Neural progenitor cell (in vitro differentiated cells): ENCODE data around the gene AHRR. TPM values are rescaled to one million over a fixed set of nuclear protein-coding genes. Genes with fewer than 3 reads are reported as not detected.
A peak's percentile ranks its signal among the peaks of the same experiment; 100 is the strongest.
"Not testable (repeated sequence)": the region's sequence is repeated elsewhere in the genome, so short reads cannot be mapped to it uniquely, and the experiment has no call there.

Experiments used
- DNase-seq: peaks from one replicate; pipeline ENCODE4 v3.0.0-alpha.2; 2016; ENCODE audit warnings: low spot score
- H2AFZ ChIP-seq: fragments of 200-600 bp; sonication (generic); replicated peaks from 2 replicates; pipeline ENCODE4 v1.6.1; 2016; ENCODE audit warnings: antibody characterized with exemption
- H3F3A ChIP-seq: fragments of 200-600 bp; sonication (generic); 2 replicates; pipeline ENCODE4 v1.6.1; 2016; ENCODE audit warnings: antibody characterized with exemption, low read depth
- H3K27ac ChIP-seq: fragments of 200-600 bp; sonication (generic); 2 replicates; pipeline ENCODE4 v1.5.1; 2016; ENCODE audit warnings: mild to moderate bottlenecking
- H3K27me3 ChIP-seq: fragments of 200-600 bp; sonication (generic); 2 replicates; pipeline ENCODE4 v1.6.1; 2016; ENCODE audit warnings: mild to moderate bottlenecking, moderate library complexity
- H3K36me3 ChIP-seq: fragments of 200-600 bp; sonication (generic); 2 replicates; pipeline ENCODE4 v1.5.1; 2016
- H3K4me1 ChIP-seq: fragments of 200-600 bp; sonication (generic); 2 replicates; pipeline ENCODE4 v1.6.1; 2016; ENCODE audit warnings: mixed run types
- H3K4me2 ChIP-seq: fragments of 200-600 bp; sonication (generic); 2 replicates; pipeline ENCODE4 v1.6.1; 2016
- H3K4me3 ChIP-seq: fragments of 200-600 bp; sonication (generic); 2 replicates; pipeline ENCODE4 v1.5.1; 2016
- H3K79me2 ChIP-seq: fragments of 200-600 bp; sonication (generic); 2 replicates; pipeline ENCODE4 v1.6.1; 2016; ENCODE audit warnings: low read depth
- H3K9ac ChIP-seq: fragments of 200-600 bp; sonication (generic); 2 replicates; pipeline ENCODE4 v1.6.1; 2016
- H3K9me3 ChIP-seq: fragments of 200-600 bp; sonication (generic); 2 replicates; pipeline ENCODE4 v1.5.1; 2016; ENCODE audit warnings: low read depth
- H4K20me1 ChIP-seq: fragments of 200-600 bp; sonication (generic); 2 replicates; pipeline ENCODE4 v1.6.1; 2016; ENCODE audit warnings: low read depth
- H3K27ac Mint-ChIP-seq: 3 replicates; pipeline ENCODE4 v1.8.0; 2021; ENCODE audit warnings: mixed read lengths
- H3K27me3 Mint-ChIP-seq: 2 replicates; pipeline ENCODE4 v1.8.0; 2022; ENCODE audit warnings: low read depth, mild to moderate bottlenecking, inconsistent platforms, moderate library complexity, mixed read lengths; ENCODE audit not compliant: insufficient read depth
- H3K36me3 Mint-ChIP-seq: 3 replicates; pipeline ENCODE4 v1.8.0; 2021; ENCODE audit warnings: mixed read lengths
- H3K4me1 Mint-ChIP-seq: 3 replicates; pipeline ENCODE4 v1.8.0; 2021; ENCODE audit warnings: mixed read lengths
- H3K4me3 Mint-ChIP-seq: 3 replicates; pipeline ENCODE4 v1.8.0; 2021; ENCODE audit warnings: mild to moderate bottlenecking, moderate library complexity, mixed read lengths
- H3K9me3 Mint-ChIP-seq: 3 replicates; pipeline ENCODE4 v1.8.0; 2020; ENCODE audit warnings: mixed read lengths
- CTCF ChIP-seq: fragments of 200-600 bp; sonication (generic); IDR thresholded peaks from 2 replicates; pipeline ENCODE4 v1.5.1; 2017; ENCODE audit warnings: antibody characterized with exemption, mild to moderate bottlenecking
- EZH2 ChIP-seq: fragments of 200-600 bp; sonication (generic); IDR thresholded peaks from 2 replicates; pipeline ENCODE4 v1.6.1; 2017; ENCODE audit warnings: antibody characterized with exemption, mild to moderate bottlenecking, moderate library complexity
- EZH2phosphoT487 ChIP-seq: fragments of 200-600 bp; sonication (generic); IDR thresholded peaks from 2 replicates; pipeline ENCODE4 v1.6.1; 2017; ENCODE audit warnings: antibody characterized with exemption
- total RNA-seq: library from RNA; depleted of rRNA; stranded (reverse); fragments of >200 nt; gene quantifications from 2 replicates; pipeline ENCODE4 v1.2.3, GENCODE V29; 2015; ENCODE audit warnings: low replicate concordance

AHRR gene
- total RNA-seq, 1 donor from 2014 or later: 0.34 TPM

GRCh38 chr5:296207-296606, 25.3 kb upstream of the AHRR start:
- H3K36me3 Mint-ChIP-seq: peaks cover 23% of the 10 kb centered on the region
- not testable (repeated sequence) for H3K27ac ChIP-seq, H3K4me3 ChIP-seq, H3K4me3 Mint-ChIP-seq, H3K79me2 ChIP-seq, H3K27me3 ChIP-seq, H3K27me3 Mint-ChIP-seq, H3K4me2 ChIP-seq, H4K20me1 ChIP-seq, H3K36me3 ChIP-seq, H3F3A ChIP-seq, H3K9me3 Mint-ChIP-seq, H3K9ac ChIP-seq, H3K9me3 ChIP-seq, DNase-seq, H3K4me1 Mint-ChIP-seq, H2AFZ ChIP-seq
- peak overlapping the region; percentile 35 for H3K27ac Mint-ChIP-seq
- peaks cover 12% of the 10 kb centered on the region for H3K4me1 ChIP-seq

GRCh38 chr5:296954-297353, 24.6 kb upstream of the AHRR start:
- H3K9me3 ChIP-seq, H2AFZ ChIP-seq, H3K27me3 ChIP-seq, H3K27me3 Mint-ChIP-seq, DNase-seq, H3F3A ChIP-seq, H3K9me3 Mint-ChIP-seq, H3K9ac ChIP-seq, H3K36me3 ChIP-seq, H3K27ac Mint-ChIP-seq, H3K27ac ChIP-seq, H3K79me2 ChIP-seq, H3K4me2 ChIP-seq, H3K4me3 ChIP-seq, H4K20me1 ChIP-seq, H3K4me3 Mint-ChIP-seq: not testable (repeated sequence)
- peaks cover 12% of the 10 kb centered on the region for H3K4me1 ChIP-seq
- Mint-ChIP-seq H3K4me1 (peaks cover 11% of the 10 kb centered on the region), H3K36me3 (peaks cover 15% of the 10 kb centered on the region)

GRCh38 chr5:297448-297847, 24.1 kb upstream of the AHRR start:
- H3K4me2 ChIP-seq, H3K79me2 ChIP-seq, H3K4me3 Mint-ChIP-seq, H3F3A ChIP-seq, H3K36me3 ChIP-seq, H3K9ac ChIP-seq, H3K27me3 Mint-ChIP-seq, H3K27ac Mint-ChIP-seq, H3K4me3 ChIP-seq, H3K27ac ChIP-seq, H2AFZ ChIP-seq, DNase-seq, H4K20me1 ChIP-seq, H3K27me3 ChIP-seq, H3K9me3 Mint-ChIP-seq, H3K9me3 ChIP-seq: not testable (repeated sequence)
- Mint-ChIP-seq H3K4me1 (peaks cover 14% of the 10 kb centered on the region), H3K36me3 (peaks cover 11% of the 10 kb centered on the region)
- peaks cover 12% of the 10 kb centered on the region for H3K4me1 ChIP-seq

- H3K36me3 ChIP-seq, H3K9me3 ChIP-seq, H3K27ac ChIP-seq, H3K9me3 Mint-ChIP-seq, H3K9ac ChIP-seq, H3K79me2 ChIP-seq, H3K27me3 Mint-ChIP-seq, H3K36me3 Mint-ChIP-seq, H3K4me3 Mint-ChIP-seq, H2AFZ ChIP-seq, H3K27me3 ChIP-seq, H3K27ac Mint-ChIP-seq, H4K20me1 ChIP-seq, H3F3A ChIP-seq, H3K4me3 ChIP-seq, DNase-seq: not testable (repeated sequence)
- peaks cover 14% of the 10 kb centered on the region for H3K4me1 Mint-ChIP-seq
- Histone ChIP-seq H3K4me1 (peaks cover 12% of the 10 kb centered on the region), H3K4me2 (peak overlapping the region; percentile 31)
These were observed 23.4 kb upstream of the AHRR start for GRCh38 chr5:297991-298736.

GRCh38 chr5:298737-299125, 22.8 kb upstream of the AHRR start:
- Mint-ChIP-seq H3K27ac (no peak overlapping the region), H3K27me3 (no peaks in the 10 kb centered on the region), H3K4me1 (peaks cover 14% of the 10 kb centered on the region), H3K36me3 (peaks cover 6% of the 10 kb centered on the region), H3K4me3 (no peak overlapping the region), H3K9me3 (no peaks in the 10 kb centered on the region)
- Histone ChIP-seq H3K9me3 (no peaks in the 10 kb centered on the region), H3K36me3 (no peaks in the 10 kb centered on the region), H4K20me1 (peaks cover 8% of the 10 kb centered on the region), H3K4me1 (peaks cover 12% of the 10 kb centered on the region), H3K4me2 (no peak overlapping the region), H2AFZ (no peak overlapping the region), H3K9ac (no peak overlapping the region), H3K27me3 (no peaks in the 10 kb centered on the region), H3K27ac (no peak overlapping the region), H3K79me2 (no peaks in the 10 kb centered on the region), H3F3A (no peaks in the 10 kb centered on the region), H3K4me3 (no peak overlapping the region)
- TF ChIP-seq EZH2phosphoT487 (no peak), CTCF (no peak), EZH2 (no peak)
- DNase-seq: no peak

- H3K4me1 ChIP-seq: peaks cover 12% of the 10 kb centered on the region
- H3K9me3 ChIP-seq, H3K27ac Mint-ChIP-seq, H3K4me3 ChIP-seq, H3K36me3 Mint-ChIP-seq, DNase-seq, H3K36me3 ChIP-seq, H3K9ac ChIP-seq, H3K79me2 ChIP-seq, H3K27me3 Mint-ChIP-seq, H4K20me1 ChIP-seq, H3F3A ChIP-seq, H2AFZ ChIP-seq, H3K4me2 ChIP-seq, H3K9me3 Mint-ChIP-seq, H3K27ac ChIP-seq, H3K4me3 Mint-ChIP-seq, H3K27me3 ChIP-seq: not testable (repeated sequence)
- peaks cover 14% of the 10 kb centered on the region for H3K4me1 Mint-ChIP-seq
These were observed 21.6 kb upstream of the AHRR start for GRCh38 chr5:299921-300320.

- H3K4me3 ChIP-seq, H3K27me3 ChIP-seq, H3K79me2 ChIP-seq, H3K27me3 Mint-ChIP-seq, H3K4me2 ChIP-seq, H3K36me3 ChIP-seq, H4K20me1 ChIP-seq, H3F3A ChIP-seq, H2AFZ ChIP-seq, H3K9me3 ChIP-seq, H3K9me3 Mint-ChIP-seq, H3K9ac ChIP-seq, DNase-seq, H3K27ac ChIP-seq, H3K4me3 Mint-ChIP-seq, H3K36me3 Mint-ChIP-seq: not testable (repeated sequence)
- peaks cover 12% of the 10 kb centered on the region for H3K4me1 ChIP-seq
- H3K27ac Mint-ChIP-seq: peak overlapping the region; percentile 3
- peaks cover 14% of the 10 kb centered on the region for H3K4me1 Mint-ChIP-seq
These were observed 20.7 kb upstream of the AHRR start for GRCh38 chr5:300691-301435.
